ENCODE data around the gene PTPRCAP. TPM values are rescaled to one million over a fixed set of nuclear protein-coding genes. Genes with fewer than 3 reads are reported as not detected.
"Not testable (repeated sequence)": the region's sequence is repeated elsewhere in the genome, so short reads cannot be mapped to it uniquely, and the experiment has no call there.

PTPRCAP gene, protein sequence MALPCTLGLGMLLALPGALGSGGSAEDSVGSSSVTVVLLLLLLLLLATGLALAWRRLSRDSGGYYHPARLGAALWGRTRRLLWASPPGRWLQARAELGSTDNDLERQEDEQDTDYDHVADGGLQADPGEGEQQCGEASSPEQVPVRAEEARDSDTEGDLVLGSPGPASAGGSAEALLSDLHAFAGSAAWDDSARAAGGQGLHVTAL
- 6.4 TPM for total RNA-seq

DNA sequence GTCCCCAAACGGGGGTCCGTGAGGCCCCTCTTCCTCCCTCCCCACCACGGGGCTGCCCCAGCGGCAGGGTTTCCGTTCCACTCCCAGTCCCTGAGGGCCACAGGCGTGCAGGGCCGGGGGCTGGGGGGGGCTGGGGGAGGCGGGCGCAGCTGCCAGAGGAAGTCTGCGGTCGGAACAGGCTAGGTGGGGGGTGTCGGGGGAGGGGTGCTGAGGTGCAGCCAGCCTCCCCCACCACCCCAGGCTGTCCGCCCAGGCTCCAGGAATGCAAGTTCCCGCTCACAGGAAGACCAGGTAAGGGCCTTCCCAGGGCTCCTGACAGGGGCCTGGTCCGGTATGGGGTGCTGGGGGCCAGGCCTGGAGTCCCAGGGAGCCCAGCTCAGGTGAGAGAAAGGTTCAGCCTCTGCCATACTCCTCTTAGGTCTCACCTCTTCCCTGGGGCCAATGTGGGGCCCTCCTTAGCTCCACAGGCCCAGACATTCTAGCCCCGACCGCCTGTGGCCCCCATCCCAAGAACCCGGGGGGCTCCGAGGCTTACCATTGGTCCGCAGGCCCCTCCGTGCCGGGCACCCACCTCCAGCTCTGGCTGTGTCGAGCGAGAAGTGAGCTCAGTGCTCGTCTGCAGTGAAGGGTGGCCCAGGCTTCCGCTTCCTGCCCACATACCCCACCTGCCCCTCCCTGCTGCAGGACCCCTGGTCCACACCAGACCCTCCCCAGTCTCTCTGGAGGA lies at the start of gene PTPRCAP:
TSS of gene PTPRCAP (minus strand) at position 601 of the 727 bp plus-strand sequence. CDS start at position 538, 63 bp downstream.
- no peak for DNase-seq (ENCODE audit: low spot score)

DNA sequence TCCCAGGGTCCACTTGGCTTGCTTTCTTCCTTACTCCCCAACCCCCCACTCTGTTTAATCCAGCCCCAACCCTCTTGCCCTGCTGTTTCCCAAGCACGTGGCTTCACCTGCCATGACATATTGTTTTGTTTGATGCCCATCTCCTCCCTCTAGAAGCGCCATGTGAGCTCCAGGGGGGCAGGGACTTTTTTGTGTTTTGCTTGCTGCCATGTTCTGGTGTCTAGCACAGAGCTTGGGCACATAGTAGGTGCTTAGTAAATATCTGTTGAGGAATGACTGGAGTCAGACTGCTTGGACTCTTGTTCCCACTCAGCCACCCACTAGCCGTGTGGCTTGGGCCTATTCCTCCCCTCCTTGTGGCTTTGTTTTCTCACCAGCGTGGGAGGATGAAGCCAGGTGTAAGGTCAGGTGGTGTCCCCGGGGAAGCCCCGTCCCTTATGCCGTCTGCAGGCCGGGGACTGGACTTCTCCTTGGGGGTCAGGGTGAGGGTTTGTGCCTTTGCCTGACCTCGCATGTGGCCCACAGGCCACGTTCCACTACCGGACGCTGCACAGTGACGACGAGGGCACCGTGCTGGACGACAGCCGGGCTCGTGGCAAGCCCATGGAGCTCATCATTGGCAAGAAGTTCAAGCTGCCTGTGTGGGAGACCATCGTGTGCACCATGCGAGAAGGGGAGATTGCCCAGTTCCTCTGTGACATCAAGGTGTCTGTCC lies 49.2 kb upstream of the PTPRCAP start:
- no peak for DNase-seq (ENCODE audit: low spot score)

DNA sequence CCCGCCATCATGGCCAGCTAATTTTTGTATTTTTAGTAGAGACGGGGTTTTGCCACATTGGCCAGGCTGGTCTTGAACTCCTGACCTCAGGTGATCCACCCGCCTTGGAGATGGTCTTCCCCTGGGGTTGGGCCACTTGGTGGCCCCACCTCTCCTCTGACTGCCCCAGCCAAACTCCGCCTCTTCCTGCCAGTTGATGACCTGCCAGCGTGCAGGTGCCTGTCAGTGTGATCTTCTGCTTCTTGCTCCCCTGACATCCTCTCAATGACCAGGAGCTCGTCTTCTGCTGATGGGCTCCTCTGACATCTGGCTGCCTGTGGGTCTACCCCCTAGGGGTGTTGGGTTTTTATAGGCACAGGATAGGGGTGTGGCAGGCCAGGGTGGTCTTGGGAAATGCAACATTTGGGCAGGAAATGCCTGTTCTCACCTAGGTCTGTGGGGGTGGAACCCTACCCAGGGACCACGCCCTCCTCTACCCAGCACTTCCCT lies 48.4 kb upstream of the PTPRCAP start:
- not testable (repeated sequence) for DNase-seq (ENCODE audit: low spot score)

DNA sequence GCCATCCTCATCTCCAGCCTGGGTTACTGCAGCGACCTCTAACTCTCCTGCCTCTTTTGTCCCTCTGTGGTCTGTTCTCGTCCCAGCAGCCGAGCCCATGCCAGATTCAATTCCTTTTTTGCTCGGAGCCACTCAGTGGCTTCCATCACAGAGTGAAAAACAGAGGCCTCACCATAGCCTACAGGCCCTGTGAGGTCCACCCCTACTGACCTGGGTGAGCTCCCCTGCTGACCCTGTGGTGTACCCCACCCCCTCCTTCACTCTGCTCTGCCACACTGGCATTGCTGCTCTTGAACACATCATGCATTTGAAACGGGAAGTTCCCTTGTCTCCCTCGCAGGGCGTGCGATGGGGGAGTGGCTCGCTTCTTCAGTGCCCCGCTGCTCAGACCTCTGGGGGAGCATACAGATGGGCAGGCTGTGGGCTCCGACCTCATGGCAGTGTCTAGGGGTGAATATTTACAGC lies 47.4 kb upstream of the PTPRCAP start:
- DNase-seq (ENCODE audit: low spot score): no peak

DNA sequence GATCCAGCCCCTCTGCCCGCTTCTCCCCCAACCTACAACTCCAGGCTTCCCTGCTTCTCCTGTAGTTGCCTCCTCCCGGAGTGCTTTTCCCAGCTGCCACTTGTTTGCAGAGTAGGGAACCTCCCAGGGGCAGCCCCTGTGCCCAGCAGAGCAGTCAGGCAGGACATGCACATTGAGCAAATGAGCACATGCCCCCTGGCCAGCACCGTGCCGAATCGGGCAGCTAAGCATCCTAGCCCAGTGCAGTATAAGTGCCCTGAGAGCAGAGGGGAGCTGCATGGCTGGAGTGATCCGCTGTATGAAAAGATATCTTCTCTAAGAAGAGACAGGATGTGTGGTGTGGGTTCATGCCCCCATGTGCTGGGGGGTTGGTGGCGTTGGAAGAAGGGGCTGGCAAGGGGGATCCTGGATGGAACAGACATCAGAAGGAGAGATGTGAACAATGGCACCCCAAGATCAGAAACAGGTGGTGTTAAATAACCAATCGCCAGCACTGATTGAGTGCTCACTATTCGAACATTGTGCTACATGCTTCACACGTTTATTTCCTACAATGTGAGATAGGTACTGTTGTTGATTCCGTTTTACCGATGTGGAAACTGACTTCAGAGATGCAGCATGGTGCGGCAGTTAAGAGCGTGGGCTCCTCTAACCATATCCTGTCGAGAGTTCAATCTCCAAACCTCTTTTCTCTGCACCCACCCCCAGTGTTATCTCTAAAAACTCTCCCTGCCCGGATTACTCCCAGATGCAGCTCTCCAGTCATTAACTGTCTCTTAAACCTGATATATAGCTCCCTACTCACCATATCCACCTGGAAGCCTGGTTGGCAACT lies 46.6 kb upstream of the PTPRCAP start:
- DNase-seq (ENCODE audit: low spot score): no peak

DNA sequence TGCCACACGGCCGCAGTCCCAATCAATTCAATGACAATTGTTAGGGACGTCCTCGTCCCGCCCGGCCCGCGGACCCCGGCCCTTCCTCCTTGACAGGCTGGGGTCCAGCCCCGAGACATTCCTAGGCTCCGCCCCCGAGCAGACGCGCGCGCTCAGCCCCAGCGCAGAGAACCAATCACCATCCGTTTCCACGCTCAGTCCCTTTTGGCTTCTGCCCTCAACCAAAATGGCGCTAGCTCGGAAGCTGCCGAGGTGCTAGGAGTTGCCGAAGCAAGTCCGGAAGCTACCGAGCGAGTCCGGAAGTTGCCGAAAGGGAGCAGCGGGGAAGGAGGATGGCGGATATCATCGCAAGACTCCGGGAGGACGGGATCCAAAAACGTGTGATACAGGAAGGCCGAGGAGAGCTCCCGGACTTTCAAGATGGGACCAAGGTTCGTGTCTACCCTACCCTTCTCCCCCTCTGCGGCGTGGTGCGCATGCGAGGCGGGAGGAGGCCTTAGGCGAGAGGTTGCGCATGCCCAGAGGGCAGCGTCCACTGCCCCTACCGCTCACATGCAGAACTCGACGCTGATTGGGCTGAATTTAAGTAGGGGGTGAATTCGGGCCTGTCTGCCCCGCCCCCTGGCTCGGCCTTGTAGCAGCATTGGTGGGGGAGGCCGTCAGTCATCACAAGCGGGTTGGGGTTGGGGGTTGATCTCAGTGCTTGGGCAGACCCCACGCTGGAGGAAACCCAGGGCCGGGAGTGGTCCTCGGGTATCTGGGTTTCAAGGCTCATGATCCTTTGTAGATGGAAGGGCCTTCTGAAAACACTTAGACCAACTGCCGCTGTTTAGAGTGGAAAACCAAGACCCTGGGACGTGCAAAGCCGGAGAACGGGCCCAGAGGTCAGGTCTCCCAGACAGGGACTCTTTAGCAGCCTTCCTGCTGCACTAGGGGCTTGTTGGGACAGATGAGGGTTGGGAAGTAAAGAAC lies 45.6 kb upstream of the PTPRCAP start, which contains the start of gene AIP:
TSS of gene AIP (plus strand) at position 200 of the 972 bp plus-strand sequence. CDS start at position 333, 133 bp downstream.
- peak; percentile 98 for DNase-seq (ENCODE audit: low spot score)

DNA sequence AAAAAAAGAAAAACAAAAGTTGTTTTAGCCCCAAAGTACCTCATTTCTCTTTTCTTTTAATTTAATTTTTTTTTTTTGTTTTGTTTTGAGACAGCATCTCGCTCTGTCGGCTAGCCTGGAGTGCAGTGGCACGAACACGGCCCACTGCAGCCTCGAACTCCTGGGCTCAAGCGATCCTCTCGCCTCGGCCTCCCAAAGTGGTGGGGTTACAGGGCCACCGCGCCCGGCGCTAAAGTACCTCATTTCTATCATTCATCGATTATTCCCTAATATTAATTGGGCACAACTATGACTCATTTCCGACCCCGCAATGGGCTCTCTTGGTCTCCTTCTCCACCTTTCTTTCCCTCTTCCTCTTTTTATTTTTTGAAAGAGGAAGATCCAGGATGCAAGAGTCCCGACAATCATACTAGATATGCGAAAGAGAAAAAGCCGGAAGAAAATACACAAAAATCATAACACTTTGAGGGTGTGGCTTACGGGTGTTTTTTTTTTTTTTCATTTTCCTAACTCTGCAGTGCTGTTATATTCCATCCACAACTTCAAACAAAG lies 44.9 kb upstream of the PTPRCAP start:
- DNase-seq (ENCODE audit: low spot score): no peak

DNA sequence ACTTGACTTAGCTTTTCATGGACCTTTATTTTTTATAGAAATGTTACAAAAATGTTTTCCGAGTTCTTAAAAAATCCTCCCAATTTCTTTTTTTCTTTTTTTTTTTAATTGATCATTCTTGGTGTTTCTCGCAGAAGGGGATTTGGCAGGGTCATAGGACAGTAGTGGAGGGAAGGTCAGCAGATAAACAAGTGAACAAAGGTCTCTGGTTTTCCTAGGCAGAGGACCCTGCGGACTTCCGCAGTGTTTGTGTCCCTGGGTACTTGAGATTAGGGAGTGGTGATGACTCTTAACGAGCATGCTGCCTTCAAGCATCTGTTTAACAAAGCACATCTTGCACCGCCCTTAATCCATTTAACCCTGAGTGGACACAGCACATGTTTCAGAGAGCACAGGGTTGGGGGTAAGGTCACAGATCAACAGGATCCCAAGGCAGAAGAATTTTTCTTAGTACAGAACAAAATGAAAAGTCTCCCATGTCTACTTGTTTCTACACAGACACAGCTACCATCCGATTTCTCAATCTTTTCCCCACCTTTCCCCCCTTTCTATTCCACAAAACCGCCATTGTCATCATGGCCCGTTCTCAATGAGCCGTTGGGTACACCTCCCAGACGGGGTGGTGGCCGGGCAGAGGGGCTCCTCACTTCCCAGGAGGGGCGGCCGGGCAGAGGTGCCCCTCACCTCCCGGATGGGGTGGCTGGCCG lies 40.0 kb upstream of the PTPRCAP start:
- DNase-seq (ENCODE audit: low spot score): not testable (repeated sequence)

DNA sequence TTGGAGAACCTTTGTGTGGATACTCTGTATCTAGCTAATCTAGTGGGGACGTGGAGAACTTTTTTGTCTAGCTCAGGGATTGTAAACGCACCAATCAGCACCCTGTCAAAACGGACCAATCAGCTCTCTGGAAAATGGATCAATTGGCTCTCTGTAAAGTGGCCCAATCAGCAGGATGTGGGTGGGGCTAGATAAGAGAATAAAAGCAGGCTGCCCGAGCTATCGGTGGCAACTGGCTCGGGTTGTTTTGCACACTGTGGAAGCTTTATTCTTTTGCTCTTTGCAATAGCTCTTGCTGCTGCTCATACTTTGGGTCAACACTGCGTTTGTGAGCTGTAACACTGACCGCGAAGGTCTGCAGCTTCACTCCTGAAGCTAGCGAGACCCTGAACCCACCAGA lies 39.2 kb upstream of the PTPRCAP start:
- DNase-seq (ENCODE audit: low spot score): not testable (repeated sequence)

DNA sequence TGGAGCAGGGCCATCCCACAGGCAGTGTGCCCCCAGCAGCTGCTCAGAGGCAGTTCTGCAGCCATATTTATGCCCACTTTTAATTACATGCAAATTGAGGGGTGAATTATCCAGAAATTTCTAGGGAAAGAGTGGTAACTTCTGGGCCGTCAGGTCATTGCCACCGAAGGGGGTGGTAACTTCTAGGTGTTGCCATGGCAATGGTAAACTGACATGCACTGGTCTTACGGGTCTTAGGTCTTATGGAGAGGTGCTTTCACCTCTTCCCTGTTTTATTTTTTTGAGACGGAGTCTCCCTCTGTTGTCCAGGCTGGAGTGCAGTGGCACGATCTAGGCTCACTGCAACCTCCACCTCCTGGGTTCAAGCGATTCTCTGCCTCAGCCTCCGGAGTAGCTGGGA lies 35.4 kb upstream of the PTPRCAP start:
- DNase-seq (ENCODE audit: low spot score): no peak

DNA sequence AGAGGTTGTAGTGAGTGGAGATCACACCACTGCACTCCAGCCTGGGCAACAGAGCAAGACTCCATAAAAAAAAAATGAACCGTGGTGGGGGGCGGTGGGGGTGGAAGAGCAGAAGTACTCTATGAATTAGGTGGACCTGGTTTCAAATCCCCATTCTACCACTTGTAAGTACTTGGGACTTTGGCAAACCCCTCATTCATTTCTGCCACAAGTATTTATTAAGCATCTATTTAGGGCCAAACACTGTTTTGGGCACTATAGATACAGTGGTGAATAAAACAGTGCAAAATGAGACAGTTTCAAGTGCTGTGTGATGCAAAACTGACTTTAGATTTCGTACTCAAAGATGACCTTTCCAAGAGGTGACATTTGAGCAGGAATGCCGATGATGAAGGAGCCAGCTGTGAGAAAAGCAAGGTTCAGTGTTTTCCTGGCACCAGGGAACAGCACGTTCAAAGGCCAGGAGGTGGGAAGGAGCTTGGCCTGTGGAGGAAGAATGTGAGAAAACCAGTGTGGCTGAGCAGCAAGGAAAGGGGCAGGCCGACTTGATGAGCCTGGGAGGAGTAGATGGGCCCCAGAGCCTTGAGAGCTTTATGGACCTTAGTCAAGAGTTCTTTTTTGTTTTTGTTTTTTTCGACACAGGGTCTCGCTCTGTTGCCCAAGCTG lies 33.0 kb upstream of the PTPRCAP start:
- no peak for DNase-seq (ENCODE audit: low spot score)

DNA sequence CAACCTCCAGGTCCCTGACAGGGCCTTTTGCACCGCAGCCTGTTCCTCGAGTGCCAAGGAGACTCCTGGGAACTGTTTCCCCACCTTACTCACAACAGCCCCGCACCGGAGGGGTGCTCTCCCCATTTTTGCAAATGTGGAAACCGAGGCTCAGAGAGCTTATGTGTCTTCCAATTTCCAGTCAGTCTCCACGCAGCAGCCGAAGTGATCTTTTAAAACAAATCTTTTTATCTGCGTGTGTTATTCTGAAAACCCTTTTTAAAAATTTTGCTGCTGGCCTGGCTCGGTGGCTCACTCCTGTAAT lies 32.0 kb upstream of the PTPRCAP start:
- DNase-seq (ENCODE audit: low spot score): no peak

DNA sequence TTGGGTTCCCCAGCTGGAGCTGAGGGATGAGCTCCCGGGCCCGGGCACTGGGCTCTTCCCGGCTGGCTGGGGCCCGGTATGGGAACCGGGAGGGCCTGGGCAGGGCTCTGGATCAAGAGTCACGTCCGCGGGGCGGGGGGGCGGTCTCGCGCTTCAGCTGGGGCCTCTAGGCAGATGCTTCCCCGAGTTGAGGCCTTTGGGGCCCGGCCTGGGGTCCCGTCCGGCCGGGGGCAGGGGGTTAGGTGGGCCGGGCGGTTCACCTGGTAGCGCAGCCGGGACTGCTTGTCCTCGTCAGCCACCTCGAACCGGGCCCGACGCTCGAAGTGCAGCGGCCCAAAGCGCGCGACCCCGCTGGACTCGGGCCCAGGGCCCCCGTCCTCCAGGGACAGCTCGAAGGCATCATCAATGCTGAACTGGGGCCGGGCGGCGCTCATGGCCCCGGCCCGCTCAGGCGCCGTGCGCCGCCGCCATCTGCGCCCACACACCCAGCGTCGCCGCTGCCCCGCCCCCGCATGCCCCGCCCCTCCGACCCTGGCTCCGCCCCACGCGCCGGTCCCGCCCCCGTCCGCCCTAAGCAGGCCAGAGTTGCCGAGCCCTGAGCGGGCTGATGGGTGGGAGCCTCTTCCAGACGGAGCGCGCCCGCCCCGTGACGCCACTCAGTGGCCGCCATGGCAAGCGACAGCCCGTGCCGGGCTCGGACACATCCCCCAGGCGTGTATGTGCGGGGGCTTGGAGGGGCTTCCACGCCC lies 31.5 kb upstream of the PTPRCAP start, which contains the start of gene TMEM134:
TSS of gene TMEM134 (minus strand) at position 493 of the 749 bp plus-strand sequence. CDS start at position 434, 59 bp downstream.
- DNase-seq (ENCODE audit: low spot score): peak; percentile 93

DNA sequence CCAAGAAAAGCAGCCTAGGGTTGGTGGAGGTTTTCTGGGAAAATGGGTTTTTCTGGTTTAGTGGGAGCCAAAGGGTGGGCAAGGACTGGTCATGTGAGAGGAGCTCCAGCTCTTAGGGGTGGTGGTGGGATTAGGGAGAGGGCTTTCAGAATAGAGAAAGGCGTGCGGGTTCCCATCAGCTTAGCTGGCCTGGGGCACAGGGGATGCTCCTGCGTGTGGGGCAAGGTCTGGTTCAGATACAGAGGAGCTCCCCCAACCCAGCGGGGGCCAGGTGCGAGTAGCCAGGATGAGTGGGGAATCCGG lies 30.9 kb upstream of the PTPRCAP start:
- no peak for DNase-seq (ENCODE audit: low spot score)

DNA sequence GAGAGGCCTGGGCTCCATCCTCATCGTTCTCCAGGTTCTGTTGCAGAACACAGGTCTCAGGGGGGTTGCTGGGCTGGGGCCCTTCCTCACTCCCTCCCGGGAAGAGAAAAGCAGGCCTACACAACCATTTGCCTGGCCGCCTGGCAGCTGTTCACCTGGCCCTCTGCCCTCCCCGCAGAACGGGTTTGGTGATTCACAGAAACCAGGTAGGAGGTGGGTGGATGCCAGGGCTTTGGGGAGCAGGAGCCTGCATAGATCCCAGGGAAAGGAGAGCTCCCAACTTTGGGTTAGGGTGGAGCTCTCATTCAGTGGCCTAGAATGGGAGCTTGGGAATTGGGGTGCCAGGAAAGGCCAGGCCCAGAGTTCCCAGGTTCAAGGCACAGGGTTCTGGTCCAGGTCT lies 30.6 kb upstream of the PTPRCAP start:
- peak; percentile 90 for DNase-seq (ENCODE audit: low spot score)

DNA sequence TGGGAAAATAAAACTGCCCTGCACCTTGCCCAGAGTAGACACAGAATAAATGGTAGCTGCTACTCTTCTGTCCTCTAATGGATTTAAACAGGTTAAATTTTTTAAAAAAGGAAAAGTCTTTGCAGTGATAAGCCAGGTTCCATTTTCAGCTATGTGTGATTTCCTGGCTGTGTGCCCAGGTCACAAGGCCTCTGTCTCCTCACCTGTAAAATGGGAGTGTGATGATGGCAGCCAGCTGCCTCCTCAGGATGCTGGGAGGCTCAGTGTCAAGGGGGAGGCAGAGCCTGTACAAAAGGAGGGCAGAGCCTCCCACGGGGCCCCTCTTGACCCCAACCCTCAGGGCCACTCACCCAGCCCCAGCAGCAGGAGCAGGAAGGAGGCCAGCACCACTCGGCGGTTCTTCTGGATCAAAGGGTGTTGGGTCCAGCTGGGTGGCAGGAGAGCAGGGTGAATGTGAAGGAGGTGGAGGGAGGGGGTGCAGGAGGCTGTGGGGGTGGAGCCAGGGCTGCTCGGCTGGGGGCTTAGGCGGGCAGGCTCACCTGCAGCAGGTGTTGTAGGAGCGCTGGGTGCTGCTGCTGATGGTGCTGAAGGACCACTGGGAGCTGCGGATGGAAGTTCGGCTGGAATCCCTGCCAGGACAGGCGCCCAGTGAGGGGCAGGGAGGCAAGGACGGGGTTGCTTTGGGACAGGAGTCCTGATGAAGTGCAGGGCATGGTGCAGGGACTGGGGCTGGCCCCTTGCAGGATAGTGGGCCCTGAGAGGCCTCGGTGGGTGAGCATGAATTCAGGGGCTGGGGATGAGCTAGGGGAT lies 29.7 kb upstream of the PTPRCAP start:
- no peak for DNase-seq (ENCODE audit: low spot score)

DNA sequence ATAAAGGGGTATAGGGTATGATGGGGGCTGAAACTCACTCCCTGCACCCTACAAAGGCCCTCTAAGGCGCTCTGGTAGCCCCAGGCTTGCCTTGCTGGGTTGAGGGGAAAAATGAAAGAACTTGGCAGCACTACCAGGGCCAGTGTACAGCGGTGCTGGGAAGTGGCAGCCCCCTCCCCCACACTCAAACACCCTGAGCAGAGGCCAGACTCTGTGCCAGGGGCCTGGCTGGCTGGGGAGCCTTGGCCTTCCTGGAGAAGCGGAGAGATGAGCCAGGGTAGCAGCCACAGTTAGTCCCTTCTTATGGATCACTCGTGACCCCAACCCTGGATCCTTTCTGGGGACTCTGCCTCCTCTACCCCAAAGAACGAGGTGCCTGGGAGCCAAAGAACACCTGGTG lies 28.9 kb upstream of the PTPRCAP start:
- DNase-seq (ENCODE audit: low spot score): no peak

All from ureter (tissue), 1 donor.